ENCODE data around the gene UVSSA.

DNA sequence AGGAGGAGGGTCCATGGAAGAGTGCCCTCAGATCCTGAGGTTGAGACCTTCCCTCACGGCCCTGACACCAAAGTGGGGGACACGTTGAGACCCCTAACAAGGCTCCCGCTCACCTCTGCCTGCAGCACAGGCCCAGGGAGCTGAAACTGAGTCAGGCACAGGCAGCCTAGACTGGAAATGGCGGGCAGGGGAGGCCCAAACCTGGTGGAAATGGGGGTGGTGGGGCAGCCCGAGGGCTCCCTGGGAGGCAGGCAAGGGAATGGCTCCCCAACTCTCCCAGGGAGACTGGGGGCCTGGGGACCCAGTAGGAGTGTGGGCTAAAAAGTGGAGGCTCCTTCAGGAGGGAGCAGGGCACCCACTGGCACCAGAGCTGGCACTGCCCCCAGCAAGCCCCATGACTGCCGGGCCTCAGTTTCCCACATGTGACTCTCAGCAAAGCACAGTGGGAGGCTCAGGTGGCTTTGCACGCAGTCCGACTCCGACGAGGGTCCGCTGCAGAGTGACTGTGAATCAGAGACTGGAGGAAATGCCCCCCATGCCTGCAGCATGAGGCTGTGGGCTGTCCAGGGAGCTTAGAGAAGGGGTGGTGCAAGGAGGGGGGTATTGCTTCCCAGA, 53.3 kb downstream of the UVSSA start:
- TF ChIP-seq, protein P1, sequence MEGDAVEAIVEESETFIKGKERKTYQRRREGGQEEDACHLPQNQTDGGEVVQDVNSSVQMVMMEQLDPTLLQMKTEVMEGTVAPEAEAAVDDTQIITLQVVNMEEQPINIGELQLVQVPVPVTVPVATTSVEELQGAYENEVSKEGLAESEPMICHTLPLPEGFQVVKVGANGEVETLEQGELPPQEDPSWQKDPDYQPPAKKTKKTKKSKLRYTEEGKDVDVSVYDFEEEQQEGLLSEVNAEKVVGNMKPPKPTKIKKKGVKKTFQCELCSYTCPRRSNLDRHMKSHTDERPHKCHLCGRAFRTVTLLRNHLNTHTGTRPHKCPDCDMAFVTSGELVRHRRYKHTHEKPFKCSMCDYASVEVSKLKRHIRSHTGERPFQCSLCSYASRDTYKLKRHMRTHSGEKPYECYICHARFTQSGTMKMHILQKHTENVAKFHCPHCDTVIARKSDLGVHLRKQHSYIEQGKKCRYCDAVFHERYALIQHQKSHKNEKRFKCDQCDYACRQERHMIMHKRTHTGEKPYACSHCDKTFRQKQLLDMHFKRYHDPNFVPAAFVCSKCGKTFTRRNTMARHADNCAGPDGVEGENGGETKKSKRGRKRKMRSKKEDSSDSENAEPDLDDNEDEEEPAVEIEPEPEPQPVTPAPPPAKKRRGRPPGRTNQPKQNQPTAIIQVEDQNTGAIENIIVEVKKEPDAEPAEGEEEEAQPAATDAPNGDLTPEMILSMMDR (IDR thresholded peaks at IDR 0.05; ENCODE audit: poor library complexity, severe bottlenecking), result no peak
- TF ChIP-seq, protein P2, sequence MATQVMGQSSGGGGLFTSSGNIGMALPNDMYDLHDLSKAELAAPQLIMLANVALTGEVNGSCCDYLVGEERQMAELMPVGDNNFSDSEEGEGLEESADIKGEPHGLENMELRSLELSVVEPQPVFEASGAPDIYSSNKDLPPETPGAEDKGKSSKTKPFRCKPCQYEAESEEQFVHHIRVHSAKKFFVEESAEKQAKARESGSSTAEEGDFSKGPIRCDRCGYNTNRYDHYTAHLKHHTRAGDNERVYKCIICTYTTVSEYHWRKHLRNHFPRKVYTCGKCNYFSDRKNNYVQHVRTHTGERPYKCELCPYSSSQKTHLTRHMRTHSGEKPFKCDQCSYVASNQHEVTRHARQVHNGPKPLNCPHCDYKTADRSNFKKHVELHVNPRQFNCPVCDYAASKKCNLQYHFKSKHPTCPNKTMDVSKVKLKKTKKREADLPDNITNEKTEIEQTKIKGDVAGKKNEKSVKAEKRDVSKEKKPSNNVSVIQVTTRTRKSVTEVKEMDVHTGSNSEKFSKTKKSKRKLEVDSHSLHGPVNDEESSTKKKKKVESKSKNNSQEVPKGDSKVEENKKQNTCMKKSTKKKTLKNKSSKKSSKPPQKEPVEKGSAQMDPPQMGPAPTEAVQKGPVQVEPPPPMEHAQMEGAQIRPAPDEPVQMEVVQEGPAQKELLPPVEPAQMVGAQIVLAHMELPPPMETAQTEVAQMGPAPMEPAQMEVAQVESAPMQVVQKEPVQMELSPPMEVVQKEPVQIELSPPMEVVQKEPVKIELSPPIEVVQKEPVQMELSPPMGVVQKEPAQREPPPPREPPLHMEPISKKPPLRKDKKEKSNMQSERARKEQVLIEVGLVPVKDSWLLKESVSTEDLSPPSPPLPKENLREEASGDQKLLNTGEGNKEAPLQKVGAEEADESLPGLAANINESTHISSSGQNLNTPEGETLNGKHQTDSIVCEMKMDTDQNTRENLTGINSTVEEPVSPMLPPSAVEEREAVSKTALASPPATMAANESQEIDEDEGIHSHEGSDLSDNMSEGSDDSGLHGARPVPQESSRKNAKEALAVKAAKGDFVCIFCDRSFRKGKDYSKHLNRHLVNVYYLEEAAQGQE (IDR thresholded peaks at IDR 0.05; ENCODE audit: borderline replicate concordance), result no peak
- TF ChIP-seq RAD21 (conservative IDR thresholded peaks at IDR 0.05) (no peak), EZH2 (IDR thresholded peaks at IDR 0.05; ENCODE audit: borderline replicate concordance, insufficient read depth, low read length, poor library complexity, severe bottlenecking) (no peak), POLR2AphosphoS5 (IDR thresholded peaks at IDR 0.05) (no peak), EP300 (conservative IDR thresholded peaks at IDR 0.05; ENCODE audit: poor library complexity, severe bottlenecking) (no peak), TAF1 (IDR thresholded peaks at IDR 0.05; ENCODE audit: low read depth) (no peak), SMC3 (conservative IDR thresholded peaks at IDR 0.05; ENCODE audit: poor library complexity) (no peak), MXI1 (conservative IDR thresholded peaks at IDR 0.05; ENCODE audit: poor library complexity, severe bottlenecking) (no peak)

Measured in neural cell (in vitro differentiated cells).